ENCODE measurements around the gene PPP1R26.
"Not testable (repeated sequence)": the region's sequence is repeated elsewhere in the genome, so short reads cannot be mapped to it uniquely, and the experiment has no call there.

The PPP1R26 gene, protein sequence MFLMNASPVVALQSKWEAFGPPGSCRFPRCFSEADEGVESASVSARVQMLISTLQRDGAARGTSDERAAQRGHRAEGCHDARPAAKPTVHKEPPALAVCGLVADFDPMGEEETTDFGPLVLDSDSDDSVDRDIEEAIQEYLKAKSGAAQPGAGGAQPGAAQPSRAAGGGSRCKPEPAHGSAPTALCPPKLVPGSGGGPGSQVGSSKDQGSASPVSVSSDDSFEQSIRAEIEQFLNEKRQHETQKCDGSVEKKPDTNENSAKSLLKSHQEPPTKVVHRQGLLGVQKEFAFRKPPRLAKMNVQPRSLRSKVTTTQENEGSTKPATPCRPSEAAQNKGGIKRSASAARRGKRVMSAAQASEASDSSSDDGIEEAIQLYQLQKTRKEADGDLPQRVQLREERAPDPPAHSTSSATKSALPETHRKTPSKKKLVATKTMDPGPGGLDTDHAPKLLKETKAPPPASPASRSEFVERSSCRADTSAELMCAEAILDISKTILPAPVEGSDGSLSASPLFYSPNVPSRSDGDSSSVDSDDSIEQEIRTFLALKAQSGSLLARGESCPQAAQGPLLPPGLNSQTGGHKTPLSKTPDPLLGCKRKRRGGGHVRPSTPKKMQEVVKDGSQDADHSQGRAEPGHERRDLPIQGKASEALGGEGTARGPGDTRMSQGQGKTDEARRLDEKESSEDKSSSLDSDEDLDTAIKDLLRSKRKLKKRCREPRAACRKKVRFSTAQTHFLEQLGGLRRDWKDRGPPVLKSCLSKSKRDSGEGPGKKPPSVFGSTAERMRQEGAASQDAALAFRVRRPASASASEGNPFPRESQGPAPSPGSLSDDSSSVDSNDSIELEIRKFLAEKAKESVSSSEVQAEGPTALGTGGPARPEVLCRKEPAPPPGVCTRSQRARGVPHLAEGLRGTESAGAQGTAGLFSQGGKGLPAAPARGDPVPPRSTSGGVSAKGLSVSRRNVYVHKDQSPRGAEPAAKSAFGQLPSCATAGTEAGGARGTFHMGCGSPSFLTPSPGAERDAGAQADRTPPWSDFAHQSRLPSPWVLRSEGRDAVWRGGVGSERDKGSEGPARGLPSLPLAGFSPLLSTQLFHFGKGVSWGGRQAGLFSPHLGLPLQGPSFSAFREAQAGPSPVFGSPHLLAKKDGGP (N-terminal part only)

DNA sequence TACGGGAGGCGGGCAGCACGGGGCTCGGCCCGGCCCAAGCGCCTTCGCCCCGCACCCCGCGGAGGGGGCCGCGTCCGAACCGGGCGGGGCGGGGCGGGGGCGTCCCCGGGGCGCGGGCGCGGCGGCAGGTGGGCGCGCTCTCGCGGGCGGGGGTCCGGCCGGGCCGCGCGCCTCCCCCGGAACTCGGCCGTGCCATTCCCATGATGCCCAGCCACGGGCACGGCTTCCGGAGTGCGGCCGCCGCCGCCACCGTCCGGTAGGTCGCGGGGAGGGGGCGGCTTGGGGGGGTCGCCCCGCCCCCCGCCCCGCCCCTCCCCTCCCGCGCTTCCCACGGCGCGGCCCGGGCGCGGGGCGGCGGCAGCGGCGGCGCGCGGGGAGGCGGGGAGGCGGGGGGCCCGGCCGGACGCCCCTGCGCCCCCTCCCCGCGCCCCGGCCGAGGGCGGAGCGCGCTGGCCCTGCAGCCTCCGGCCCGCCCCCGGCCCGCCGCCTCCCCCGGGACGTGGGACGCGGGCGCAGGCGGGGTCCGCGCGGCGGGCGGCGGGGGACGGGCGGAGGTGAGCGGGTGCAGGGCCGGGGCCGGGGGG lies at the start of gene PPP1R26:
Gene PPP1R26, plus strand, starts transcription at position 314 of the 584 bp plus-strand sequence. CDS start 4,729 bp downstream, outside the sequence.
- no peak for DNase-seq (ENCODE audit: low read depth, low spot score)

DNA sequence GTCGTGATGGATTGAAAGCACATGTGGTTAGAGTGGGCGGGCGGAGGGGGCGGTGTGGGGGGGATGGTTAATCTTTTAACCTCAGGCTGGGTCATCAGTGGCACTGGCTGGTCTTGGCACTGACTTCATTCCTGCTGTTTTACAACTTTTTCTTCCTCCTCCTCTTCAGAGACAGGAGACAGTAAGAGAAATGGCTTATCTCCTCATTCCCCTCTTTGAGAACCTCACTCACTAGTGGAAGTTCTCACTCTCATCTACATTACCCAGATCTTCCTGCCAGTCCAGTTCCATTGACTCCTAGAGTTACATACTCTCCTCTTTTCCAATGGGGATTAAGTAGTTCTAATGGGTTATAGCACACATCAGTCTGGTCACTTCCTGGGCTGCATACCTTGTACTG lies 42.3 kb upstream of the PPP1R26 start:
- DNase-seq (ENCODE audit: low read depth, low spot score) = no peak

DNA sequence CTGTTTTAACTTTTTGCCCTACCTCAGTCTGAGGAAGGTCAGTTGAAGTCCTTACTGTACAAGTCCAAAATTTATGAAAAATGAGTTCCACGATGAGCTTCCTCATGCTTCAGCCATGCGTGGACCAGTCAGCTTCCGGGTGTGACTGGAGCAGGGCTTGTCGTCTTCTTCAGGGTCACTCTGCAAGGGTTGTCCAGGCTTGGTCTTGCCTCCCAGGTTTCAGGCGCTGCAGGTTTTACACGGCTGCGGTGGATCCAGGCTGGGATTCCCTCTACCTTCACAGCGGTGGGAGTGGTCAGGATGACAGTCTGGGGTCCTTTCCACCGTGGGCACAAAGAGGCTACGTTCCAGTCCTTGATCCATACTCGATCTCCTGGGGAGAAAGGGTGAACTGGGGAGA lies 41.9 kb upstream of the PPP1R26 start:
- DNase-seq (ENCODE audit: low read depth, low spot score) = not testable (repeated sequence)

DNA sequence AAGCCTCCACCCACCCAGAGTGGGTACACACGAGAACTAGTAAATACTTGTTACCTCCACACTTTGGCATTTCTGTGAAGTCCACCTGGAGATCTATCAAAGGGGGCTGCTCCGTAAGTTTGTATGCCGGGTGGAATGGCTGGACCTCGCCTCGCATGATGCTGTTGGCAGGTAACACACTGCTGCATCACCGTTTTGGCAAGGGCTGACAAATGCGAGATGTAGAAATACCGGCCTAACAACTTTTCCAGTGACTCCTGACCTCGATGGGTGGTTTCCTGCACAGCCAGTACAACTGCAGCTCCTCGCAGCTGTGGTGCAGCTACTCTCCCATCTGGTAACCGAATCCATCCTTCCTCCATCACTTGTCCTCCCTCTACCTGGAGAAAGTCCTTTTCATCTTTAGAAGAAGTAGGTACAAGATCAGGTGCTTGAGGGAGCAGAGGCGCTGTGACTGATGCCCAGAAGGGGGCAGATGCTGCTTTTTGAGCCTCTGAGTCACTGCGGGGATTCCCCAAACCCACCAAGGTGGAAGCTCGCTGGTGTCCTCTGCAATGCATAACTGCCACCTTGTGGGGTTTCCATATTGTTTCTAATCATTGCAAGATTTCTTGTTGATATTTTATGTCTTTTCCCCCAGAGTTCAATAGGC lies 40.9 kb upstream of the PPP1R26 start:
- DNase-seq (ENCODE audit: low read depth, low spot score) = not testable (repeated sequence)

DNA sequence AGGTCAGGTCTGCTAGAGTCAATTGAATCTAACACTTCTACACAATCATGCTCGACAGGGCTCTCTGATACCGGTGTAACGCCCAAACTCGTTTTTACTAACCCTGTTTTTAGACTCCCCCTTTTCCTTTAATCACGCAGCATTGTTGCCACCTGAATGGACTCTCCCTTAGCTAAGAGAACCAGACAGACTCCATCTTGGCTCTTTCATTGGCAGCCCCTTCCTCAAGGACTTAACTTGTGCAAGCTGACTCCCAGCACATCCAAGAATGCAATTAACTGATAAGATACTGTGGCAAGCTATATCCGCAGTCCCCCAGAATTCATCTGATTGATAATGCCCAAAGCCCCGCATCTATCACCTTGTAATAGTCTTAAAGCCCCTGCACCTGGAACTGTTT lies 40.1 kb upstream of the PPP1R26 start:
- DNase-seq (ENCODE audit: low read depth, low spot score) = not testable (repeated sequence)

DNA sequence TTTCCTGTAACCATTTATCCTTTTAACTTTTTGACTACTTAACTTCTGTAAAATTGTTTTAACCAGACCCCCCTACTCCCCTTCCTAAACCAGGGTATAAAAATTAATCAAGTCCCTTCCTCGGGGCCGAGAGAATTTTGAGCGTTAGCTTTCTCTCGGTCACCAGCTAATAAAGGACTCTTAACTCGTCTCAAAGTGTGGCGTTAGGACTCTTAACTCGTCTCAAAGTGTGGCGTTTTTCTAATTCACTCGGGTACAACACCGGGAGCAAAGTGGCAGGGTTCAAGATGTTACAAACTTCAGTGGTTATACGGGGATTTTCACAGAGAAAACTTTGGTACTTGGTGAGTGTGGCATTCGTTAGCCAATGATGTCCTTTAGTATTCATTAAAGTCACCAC lies 39.7 kb upstream of the PPP1R26 start:
- no peak for DNase-seq (ENCODE audit: low read depth, low spot score)

DNA sequence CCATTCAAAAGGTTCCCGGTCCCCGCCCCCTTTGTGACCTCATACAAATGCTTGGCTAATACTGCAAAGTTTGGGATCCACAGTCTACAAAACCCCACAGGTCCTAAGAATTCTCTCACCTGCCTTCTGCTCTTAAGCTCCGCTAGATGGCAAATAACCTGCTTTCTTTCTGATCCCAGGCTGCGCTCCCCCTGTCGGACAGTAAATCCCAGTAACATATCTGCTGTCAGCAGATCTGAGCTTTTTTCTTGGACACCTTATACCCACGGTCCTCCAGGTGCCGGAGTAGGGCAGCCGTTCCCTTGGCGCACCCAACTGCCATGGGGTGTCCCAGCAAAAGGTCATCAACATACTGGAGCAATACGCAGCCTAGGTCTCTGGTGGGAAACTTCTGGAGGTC lies 39.0 kb upstream of the PPP1R26 start:
- DNase-seq (ENCODE audit: low read depth, low spot score) = no peak

DNA sequence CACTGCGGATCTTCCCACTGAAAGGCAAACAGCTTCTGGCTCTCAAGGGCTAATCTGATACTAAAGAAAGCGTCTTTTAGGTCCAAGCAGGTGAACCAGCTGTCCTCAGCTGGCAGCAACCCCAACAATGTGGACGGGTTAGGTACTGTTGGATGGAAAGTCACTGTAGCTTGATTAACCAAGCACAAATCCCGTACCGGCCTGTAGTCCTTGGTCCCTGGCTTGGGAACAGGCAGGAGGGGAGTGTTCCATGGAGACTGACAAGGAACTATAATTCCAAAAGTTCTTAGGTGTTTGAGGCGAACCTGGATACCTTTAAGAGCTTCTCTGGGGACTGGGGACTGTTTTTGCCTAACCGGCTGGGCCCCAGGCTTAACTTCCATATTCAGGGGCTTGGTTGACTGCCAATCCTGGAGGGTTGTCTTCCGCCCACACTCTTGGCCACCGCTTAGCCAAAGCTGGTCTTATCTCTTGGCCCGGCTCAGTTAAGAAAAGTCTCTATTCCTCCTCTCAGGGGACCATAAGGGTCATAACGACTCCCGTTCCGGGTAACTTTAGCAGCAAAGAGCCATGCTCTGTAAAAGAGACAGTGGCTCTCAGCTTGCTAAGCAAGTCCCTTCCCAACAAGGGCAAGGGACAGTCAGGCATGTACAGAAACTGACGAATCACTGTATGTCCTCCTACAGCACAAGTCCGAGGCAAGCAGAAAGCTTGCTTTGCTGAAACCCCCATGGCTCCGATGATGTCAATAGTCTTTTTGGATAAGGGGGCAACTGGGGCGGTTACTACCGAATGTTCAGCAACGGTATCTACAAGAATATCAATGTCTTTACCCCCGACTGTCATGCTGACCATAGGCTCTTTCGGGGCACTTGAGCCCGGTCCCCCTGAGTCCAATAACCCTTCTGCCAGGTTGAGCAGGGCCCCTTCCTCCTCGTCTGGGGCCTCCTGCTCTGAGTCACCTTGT lies 38.2 kb upstream of the PPP1R26 start:
- not testable (repeated sequence) for DNase-seq (ENCODE audit: low read depth, low spot score)

DNA sequence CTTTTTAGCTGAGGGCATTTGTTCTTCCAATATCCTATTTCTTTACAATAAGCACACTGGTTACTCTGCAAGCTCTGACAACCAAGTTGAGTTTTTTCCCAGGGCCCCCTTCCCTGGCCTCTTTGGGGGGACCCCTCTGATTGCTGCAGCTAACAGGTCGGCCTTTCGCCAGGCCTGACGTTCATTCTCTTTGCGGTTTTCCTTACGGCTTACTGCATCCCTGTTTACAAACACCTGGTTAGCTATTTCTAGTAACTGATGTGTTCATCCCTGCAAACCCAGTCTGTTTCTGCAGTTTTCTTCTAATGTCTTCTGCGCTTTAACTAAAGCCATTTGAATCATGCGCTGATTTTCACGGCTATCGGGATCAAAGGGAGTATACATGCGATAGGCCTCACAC lies 37.5 kb upstream of the PPP1R26 start:
- no peak for DNase-seq (ENCODE audit: low read depth, low spot score)

DNA sequence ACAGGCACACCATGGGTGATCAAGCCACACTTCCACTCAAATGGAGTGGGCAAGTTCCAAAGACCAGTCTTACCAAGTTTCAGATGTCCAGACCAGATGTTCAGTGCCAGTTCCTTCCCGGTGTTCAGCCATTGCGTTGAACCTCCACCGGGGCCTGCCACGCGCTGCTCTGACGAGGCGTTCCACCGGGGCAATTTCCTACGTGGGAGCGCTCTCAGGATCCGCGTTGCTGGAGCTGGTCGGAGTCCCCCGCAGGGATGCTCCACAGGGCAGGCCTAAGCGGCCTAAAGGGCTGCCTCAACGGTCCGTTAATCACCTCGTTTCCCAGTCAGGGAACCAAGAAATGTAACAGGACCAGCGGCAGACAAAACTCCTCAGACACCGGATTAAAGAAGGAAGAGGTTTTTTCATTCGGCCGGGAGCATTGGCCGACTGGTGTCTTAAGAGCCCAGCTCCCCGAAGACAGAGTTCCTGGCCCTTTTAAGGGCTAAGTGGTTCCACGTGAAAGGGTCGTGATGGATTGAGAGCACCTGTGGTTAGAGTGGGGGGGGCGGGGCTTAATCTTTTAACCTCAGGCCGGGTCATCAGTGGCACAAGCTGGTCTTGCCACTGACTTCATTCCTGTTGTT lies 35.7 kb upstream of the PPP1R26 start:
- no peak for DNase-seq (ENCODE audit: low read depth, low spot score)

DNA sequence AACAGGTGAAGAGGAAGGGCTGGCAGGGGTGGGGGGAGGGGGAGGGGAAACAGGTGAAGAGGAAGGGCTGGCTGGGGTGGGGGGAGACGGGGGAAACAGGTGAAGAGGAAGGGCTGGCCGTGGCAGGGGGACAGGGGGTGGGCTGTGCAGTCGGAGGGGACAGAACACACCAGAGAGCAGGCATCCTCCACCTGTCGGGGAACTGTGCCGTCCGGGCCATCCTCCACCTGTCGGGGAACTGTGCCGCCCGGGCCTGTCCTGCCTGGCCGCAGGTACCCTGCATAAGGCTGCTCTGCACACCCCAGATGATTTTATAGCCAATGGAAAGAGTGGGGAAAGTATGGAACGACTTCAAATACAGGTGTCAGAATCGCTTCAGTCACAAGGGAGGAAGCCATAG lies 32.5 kb upstream of the PPP1R26 start:
- DNase-seq (ENCODE audit: low read depth, low spot score) = no peak

DNA sequence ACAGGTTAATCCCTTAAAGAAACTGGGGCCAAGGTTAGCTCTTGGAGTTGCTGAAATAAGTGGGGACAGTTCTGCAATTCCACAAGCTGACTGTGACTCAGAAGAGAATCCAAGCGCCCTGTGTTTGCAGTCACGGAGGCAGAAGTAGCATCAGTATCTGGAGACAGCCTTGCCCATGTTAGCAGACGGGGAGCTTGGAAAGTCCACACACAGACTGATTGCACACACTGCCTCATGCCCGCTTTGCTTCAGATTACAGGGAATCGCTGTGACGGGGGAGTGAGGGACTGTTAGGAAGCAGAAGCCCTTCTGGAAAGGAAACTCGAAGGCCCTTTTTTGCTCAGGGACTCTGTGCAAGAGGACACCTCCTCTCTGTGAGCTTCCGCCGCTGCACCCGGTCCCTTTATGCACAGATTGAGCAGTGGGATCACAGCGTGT lies 30.9 kb upstream of the PPP1R26 start:
- no peak for DNase-seq (ENCODE audit: low read depth, low spot score)

DNA sequence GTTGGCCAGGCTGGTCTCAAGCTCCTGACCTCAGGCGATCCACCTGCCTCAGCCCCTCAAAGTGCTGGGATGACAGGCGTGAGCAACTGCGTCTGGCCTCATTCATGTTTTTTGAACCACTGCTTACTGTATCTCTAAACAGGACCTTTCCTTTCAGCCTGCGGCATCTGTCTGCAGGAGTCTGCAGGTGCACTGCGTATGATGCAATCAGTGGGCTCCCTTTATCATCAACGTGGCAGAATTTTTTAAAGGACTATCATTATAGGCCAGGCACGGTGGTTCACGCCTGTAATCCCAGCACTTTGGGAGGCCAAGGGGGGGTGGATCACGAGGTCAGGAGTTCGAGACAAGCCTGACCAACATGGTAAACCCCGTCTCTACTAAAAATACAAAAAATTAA lies 30.1 kb upstream of the PPP1R26 start:
- DNase-seq (ENCODE audit: low read depth, low spot score) = not testable (repeated sequence)

DNA sequence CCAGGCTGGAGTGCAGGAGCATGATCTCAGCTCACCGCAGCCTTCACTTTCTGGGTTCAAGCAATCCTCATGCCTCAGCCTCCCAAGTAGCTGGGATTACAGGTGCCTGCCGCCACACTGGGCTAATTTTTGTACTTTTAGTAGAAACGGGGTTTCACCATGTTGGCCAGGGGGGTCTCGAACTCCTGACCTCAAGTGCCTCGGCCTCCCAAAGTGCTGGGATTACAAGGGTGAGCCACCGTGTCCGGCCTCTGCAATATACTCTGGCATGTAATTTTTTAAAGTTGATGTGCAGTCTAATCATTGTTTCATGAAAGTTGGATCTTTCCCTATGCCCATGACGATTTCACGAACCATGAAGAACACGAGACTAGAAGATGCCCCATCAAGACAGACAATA lies 28.6 kb upstream of the PPP1R26 start:
- no peak for DNase-seq (ENCODE audit: low read depth, low spot score)

DNA sequence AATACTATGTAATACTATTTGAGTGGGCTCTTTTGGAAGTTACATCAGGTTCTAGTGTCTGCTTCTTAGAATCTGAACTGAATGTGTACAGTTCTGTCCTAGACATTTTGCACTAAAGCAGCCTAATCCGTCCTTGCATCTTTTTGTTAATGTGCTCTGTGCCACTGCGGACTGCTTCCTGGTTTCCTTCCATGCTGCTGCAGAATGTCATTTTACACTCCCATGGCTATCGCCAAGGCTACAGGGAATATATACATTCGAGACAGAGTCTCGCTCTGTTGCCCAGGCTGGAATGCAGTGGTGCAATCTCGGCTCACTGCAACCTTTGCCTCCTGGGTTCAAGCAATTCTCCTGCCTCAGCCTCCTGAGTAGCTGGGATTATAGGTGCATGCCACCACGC lies 27.7 kb upstream of the PPP1R26 start:
- not testable (repeated sequence) for DNase-seq (ENCODE audit: low read depth, low spot score)

DNA sequence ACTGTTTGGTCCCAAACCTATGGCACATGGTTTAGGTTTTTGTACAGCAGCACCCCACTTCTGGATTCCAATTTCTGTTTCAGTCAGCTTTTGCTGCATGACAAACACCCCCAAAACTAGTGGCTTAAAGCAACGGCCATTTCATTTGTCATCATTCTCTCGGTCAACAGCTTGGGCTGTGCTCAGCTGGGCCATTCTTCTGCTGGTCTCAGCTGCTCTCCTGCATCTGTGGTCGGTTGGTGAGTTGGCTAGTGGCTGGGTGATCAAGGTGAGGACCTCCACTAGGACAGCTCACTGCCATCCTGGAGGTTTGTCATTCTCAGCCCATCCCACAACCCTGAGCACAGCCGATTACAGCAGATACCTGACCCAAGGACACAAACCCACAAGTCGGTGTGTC lies 24.8 kb upstream of the PPP1R26 start:
- no peak for DNase-seq (ENCODE audit: low read depth, low spot score)

DNA sequence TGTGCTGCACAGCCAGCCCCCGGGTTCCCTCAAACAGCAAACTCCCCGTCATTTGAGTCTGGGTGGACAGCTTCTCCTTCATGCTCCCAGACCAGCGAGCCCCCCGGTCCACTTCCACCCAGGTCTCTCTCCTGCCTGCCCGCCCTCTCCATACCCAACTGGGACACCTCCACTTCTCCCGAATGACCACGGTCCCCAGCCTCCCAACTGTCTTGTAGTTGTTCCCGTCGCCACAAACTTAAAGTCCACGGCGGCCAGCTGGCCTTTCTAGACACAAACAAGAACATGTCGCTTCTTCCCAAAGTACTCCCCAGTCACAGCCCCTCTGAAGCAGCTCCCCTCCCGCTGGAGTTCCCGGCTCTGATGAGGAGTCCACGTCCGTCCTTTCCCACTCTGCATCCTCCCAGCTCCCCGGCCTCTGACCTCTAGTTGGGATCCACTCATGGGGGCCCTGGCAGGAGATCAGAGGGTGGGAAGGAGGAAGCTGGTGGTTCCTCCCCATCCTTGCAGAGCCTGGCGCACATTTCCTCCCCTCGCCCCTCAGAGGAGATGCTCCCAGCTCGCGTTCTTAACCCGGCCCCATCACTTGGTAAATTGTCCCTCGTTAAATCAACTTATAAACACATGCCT lies 24.1 kb upstream of the PPP1R26 start:
- no peak for DNase-seq (ENCODE audit: low read depth, low spot score)

DNA sequence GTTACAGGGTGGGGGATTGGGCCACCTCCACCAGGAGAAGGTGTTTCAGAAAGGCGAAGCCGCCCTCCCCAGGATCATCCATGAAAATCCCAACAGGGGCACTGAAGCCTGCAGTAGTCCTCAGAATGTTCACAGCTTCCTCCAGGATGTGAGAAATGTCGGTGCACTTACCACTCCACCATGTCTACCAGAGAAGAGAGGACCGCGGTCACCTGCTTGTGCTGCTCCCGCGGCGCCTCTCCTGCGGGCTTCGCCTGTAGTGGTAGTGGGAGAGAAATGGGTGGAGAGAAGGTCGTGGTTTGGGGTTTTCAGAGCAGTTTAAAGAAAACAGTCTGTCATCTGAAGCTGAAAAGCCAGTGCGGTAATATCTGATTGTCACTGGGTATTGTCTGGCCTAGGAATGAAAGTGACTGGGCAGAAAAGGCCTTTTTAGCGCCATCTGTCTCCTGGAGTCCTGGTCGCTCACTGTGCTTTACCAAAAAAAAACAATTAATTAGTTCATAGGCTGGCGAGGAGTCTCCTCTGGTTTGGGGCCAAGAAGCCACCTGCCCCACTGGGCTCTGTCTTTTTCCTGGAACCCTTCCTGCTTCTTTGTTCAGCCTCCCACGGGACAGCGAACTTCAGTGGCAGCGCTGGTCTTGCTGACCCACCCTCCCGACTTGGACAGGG lies 23.0 kb upstream of the PPP1R26 start:
- no peak for DNase-seq (ENCODE audit: low read depth, low spot score)

Data from activated CD4-positive, CD25-positive, alpha-beta regulatory T cell treated with anti-CD3 and anti-CD28 coated beads, Interleukin-2, amount 50 U/mL, for 16 hours (primary cell).